ENCODE data around the gene TRIM54.
"Not testable (repeated sequence)": the region's sequence is repeated elsewhere in the genome, so short reads cannot be mapped to it uniquely, and the experiment has no call there.

TRIM54 gene

DNA sequence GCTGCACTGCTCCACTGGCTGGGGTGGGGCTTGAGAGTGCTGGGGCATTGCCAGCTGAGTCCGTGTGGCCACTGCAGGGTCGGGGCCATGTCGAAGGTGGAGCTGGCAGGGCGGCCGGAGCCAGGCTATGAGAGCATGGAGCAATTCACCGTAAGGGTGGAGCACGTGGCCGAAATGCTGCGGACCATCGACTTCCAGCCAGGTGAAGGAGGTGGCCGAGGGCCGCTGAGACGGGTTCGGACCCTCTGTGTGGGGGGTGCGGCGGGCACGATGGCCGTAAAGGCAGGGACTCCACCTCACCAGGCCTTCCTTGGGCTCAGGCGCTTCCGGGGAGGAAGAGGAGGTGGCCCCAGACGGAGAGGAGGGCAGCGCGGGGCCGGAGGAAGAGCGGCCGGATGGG lies 23.9 kb downstream of the TRIM54 start:
- no peak for DNase-seq (ENCODE audit: low read depth, low spot score)
- H3K4me3 ChIP-seq (ENCODE audit: low read length), result no peak overlapping the region

DNA sequence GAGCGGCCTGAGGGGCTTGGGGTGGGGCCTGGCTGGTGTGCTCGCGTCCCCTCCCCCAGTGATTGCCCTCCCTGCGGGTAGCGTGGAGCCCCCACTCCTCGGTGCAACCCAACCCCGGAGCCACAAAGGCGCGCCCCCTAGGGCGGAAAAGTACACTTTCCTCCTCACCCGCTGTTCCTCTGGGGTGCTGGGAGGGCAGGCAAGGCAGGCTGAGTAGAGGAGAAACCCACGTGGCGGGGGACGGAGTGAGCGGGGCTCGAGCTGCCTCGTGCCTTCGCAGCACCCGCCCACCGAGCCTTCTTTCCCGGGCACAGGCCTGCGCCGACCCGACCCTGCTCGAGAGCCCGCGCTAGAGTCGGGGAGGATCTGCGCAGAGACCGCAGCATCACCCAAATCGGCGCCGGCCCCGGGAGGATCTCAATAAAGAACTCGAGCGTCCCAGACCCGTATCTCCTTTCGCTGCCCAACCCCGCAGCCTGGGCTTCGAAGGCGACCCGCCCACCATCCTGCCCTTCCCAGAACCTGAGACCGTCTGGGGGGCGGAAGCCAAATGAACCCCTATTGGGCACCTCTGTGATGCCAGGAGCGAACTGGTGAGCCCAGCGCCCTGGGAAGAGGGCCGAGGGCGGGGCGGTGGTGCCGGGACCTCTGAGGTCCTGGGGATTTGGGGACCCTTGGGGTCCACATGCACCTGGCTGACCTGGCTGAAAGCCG lies 24.5 kb downstream of the TRIM54 start:
- no peak for DNase-seq (ENCODE audit: low read depth, low spot score)
- H3K4me3 ChIP-seq (ENCODE audit: low read length), result no peak overlapping the region

DNA sequence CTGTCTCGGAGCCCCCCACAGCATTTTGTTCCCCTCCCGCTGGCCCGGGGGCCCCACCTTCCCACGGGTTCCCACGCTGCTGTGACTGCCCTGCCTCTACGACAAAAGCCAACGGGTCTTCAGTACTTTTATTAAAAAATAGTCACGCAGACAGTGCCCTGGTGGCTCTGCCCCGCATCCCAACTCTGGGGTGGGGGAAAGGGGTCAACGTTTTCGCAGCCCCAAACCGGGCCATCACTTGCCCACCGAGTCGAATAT lies 25.0 kb downstream of the TRIM54 start:
- no peak for DNase-seq (ENCODE audit: low read depth, low spot score)
- no peak overlapping the region for H3K4me3 ChIP-seq (ENCODE audit: low read length)

DNA sequence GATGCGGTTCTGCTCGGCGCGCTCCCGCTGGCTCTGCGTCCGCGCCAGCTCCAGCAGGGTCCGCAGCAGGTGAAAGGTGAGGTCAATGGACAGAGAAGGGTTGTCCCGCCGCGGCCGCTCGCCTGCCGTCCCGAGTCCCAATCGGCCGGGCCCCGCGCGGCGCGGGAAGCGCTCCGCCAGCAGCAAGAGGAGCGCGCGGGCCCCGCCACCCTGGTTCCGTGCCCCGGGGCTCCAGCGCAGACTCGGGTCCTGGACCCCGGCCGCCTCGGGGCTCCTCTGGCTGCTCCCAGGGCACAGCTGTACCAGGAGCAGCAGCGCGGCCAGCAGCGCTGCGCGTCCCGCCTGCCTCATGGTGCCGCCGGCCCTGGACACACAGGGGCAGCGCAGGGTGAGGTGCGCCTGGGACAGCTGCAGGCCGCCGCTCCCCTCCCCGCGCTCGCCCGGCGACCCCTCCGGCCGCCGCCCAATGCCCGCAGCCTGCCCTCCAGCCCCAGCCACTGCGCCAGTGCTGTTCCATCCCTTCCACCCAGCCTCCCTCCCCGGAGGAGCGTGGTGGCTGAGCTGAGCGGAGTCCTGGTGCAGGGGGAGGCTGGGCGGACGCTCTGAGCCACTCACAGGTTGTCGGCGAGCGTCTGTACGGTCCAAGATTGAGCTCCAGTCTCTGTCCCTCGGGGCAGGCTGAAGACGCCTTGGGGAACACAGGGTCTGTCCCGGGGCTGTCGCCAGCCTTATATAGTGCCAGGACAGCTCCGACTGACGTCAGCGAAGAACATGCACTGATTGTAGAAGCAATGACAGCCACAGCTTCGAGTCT lies 25.5 kb downstream of the TRIM54 start:
- no peak for DNase-seq (ENCODE audit: low read depth, low spot score)
- H3K4me3 ChIP-seq (ENCODE audit: low read length), result no peak overlapping the region

DNA sequence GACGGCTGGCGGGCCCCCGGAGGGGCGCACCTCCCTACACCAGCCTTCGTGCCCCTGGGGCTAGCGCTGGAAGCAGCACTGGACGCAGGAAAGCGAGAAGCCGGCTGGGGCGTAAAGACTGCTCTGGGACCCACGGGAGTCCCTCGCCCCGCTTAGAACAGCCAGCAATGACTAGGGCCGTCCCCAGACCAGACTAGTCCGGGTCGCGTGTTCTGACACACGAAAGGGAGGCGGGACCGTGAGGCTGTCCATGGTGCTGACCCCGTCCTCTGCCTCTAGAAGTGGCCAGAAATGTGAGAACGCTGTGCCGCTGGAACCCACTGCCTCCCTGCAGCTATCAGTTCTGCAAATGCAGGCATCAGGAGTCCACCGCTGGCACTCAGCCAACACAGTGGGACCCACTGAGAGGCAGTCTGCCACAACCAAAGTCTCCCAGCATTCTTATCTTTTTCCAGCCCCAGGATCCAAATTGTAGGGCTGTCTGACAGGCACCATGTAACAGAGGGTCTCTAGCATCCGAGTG lies 26.2 kb downstream of the TRIM54 start, which contains the start of gene UCN:
TSS of gene UCN (minus strand) at position 87 of the 523 bp plus-strand sequence. CDS start 550 bp downstream, outside the sequence.
- no peak for DNase-seq (ENCODE audit: low read depth, low spot score)
- no peak within 1 kb of the TSS for H3K4me3 ChIP-seq (ENCODE audit: low read length)

DNA sequence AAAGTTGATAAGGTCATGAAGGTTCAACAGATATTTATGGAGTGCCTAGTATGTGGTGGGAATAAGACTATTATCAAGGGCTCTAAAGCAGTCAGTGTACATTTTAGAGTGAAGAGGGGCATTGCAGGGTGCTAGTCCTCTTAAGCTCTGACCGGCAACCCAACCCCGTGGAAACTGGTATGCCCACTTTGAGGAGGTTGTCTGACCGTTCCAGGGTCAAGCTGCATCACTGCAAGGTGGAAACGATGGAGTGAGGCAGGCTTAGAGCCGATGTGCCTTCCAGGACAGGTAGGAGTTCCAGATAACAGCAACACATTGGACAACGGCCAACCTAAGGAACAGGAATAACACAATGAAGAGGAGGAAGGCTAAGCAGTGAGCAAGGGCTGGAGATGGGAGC lies 27.4 kb downstream of the TRIM54 start:
- DNase-seq (ENCODE audit: low read depth, low spot score), result no peak
- no peak overlapping the region for H3K4me3 ChIP-seq (ENCODE audit: low read length)

DNA sequence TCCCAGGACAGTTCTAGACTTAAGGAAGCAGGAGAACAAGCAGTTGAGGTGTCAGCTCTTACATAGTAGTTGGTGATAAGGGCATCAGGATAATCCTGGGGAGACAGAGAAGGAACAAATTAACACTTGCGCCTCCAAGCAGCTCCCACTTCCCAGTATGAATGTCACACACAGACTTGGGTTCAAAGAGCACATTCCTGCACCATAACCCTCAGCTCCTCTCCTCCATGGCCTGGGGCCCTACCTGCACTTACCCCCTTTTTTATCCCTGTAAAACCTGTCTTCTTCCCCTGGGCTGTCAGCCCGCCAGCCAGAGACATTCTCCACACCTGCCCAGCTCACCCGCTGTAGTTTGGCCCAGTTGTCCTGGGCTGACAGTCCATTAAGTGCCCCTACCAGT lies 29.9 kb downstream of the TRIM54 start:
- H3K4me3 ChIP-seq (ENCODE audit: low read length), result no peak overlapping the region
- no peak for DNase-seq (ENCODE audit: low read depth, low spot score)

DNA sequence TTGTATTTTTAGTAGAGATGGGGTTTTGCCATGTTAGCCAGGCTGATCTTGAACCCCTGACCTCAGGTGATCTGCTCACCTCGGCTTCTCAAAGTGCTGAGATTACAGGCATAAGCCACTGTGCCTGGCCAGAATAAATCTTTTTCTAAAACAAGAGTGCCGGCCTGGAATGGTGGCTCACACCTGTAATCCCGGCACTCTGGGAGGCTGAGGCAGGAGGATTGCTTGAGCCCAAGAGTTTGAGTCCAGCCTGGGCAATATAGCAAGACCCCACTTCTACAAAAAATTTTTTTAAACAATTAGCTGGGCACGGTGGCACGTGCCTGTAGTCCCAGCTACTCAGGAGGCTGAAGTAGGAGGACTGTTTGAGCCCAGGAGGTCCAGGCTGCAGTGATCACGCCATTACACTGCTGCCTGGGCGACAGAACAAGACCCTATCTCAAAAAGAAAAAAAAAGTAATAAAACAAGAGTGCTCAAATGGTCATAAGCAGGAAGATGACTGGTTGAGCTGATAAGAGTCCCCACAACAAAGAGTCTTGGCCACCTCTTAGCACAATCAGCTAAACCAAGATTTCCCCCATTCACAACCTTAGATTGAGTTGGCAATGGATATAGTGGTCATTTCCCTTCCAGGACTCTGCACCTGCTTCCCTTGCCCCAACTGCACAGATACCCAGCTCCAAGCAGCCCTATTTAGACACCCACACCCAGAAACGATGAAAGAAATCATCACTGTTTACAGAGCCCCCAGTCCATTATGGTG lies 31.8 kb downstream of the TRIM54 start:
- no peak overlapping the region for H3K4me3 ChIP-seq (ENCODE audit: low read length)
- no peak for DNase-seq (ENCODE audit: low read depth, low spot score)

DNA sequence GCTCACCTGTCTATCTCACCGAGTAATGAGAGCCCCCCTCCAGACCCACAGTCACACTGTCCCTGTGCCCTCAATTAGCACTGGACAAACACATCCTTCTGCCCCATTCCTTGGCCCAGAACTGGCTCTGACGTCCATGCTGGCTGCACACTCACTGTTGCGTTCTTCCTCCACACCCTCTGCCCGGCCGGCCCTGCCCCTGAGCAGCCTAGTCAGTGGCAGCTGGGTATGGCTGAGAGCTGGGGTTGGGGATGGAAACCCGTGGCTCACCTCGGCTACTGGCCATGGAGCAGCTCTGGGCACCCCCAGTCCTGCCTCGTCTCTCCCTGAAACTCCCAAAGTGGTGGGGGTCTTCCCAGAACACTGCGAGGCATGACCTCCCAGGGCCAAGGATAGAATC lies 32.5 kb downstream of the TRIM54 start:
- no peak overlapping the region for H3K4me3 ChIP-seq (ENCODE audit: low read length)
- DNase-seq (ENCODE audit: low read depth, low spot score), result no peak

DNA sequence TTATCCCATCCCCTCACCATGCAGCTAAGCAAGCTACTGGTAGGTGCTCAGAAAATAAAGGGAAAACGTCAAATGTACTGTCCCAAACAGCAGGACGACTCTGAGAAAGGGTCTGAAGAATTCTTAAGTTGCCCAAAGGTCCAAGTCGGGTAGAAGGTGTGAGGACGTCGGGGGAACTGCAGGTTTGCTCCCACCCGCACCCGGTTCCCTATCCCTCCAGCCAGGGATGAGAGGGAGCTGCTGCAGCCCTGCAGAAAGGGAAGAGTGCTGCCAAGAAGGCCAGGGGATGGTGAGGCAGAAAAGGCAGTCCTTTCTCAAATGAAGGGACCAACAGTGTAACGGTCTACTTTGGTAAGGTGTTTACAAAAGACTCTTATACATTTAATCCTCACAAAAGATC lies 32.9 kb downstream of the TRIM54 start:
- H3K4me3 ChIP-seq (ENCODE audit: low read length), result no peak overlapping the region
- no peak for DNase-seq (ENCODE audit: low read depth, low spot score)

DNA sequence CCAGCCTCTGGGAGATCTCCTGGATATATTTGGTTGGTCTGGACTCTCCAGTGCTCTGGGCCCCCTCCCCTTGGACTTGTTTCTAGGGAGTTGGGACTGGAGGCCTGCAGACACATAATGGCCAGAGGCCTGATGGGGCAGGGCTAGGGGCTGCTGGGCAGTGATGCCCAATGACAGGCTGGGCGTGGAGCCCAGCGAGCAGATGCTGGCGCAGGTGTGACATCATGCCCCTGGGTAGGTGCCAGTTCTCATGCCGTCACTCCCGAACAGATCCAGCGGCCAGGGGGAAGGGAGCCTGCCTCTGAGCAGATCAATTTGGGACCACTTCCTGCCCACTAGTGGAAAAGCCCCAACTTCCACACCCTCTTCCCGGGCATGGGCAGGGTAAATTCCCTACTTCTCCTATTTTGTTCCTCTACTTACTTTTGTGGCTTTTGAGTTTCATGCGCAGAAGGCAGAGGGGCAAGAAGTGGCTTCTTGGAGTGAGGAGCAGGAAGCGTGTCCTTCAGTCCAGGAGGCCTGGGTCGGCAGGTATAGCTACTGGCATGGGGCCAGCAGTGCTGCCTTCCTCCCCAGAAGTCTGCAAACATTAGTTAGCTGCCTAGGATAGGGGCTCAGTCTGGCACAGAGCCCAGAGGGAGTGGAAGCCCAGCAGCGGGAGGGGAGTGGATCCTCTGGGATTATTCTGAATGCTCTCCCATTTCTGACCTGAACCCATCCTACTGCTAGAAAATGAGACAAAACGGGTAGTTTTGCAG lies 34.6 kb downstream of the TRIM54 start:
- no peak for DNase-seq (ENCODE audit: low read depth, low spot score)
- H3K4me3 ChIP-seq (ENCODE audit: low read length), result no peak overlapping the region

DNA sequence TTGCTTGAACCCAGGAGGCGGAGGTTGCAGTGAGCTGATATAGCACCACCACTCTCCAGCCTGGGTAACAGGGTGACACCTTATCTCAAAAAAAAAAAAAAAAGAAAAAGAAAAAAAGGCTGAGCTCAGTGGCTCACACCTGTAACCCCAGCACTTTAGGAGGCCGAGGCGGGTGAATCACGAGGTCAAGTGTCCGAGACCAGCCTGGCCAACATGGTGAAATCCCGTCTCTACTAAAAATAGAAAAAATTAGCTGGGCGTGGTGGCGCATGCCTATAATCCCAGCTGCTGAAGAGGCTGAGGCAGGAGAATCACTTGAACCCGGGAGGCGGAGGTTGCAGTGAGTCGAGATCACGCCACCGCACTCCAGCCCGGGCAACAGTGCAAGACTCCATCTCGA lies 37.6 kb downstream of the TRIM54 start:
- not testable (repeated sequence) for H3K4me3 ChIP-seq (ENCODE audit: low read length); DNase-seq (ENCODE audit: low read depth, low spot score)

DNA sequence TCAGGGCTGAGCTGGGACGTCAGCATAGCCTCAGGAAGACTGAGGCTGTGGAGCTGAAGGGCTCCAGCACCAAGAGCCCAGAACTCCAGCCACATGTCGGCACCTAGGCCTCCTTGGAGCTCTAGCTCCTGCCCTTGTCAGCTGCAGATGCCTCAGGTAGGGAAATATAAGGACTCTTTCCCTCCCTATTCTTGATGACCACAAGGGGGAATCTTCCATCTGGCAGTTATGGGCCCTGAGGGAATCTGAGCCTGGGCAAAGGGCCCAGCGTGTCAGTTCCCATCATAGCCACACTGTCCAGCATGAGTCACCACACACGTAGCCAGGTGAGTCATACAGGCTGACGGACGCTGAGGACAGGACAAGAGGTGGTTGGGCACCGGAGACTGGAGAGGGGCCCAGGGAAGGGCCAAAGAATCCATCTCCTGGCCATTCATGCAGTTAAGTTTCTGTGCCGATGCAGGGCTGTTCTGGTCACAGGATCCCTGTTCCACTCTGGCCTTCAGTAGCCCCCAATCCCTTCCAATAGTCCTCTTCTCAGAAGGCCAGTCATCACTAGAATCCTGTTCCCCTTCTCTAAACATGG lies 38.8 kb downstream of the TRIM54 start:
- no peak for DNase-seq (ENCODE audit: low read depth, low spot score)
- H3K4me3 ChIP-seq (ENCODE audit: low read length), result no peak overlapping the region

DNA sequence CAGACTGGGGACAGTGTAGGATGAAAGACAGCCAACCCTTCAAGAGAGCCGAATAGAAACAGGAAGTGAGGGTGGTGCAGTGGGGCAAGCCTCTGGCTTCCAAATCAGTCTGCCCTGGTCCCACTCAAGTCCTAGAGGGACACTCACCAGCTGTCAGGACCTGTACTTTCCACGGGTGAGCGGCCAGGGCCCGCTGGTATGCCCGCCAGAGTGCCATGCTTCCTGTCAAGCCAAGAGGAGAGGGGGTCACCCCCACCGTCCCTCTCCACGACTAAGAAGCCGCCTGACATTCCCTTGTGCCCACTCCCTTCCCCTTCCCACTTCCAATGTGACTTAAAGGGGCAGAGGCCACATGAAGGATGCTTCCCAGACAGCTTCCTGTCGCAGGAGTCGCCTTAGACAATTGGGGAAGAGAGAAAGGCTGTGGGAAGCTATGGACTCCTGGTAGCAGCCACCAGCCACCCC lies 40.1 kb downstream of the TRIM54 start:
- no peak for DNase-seq (ENCODE audit: low read depth, low spot score)
- peak overlapping the region; percentile 99 for H3K4me3 ChIP-seq (ENCODE audit: low read length)

DNA sequence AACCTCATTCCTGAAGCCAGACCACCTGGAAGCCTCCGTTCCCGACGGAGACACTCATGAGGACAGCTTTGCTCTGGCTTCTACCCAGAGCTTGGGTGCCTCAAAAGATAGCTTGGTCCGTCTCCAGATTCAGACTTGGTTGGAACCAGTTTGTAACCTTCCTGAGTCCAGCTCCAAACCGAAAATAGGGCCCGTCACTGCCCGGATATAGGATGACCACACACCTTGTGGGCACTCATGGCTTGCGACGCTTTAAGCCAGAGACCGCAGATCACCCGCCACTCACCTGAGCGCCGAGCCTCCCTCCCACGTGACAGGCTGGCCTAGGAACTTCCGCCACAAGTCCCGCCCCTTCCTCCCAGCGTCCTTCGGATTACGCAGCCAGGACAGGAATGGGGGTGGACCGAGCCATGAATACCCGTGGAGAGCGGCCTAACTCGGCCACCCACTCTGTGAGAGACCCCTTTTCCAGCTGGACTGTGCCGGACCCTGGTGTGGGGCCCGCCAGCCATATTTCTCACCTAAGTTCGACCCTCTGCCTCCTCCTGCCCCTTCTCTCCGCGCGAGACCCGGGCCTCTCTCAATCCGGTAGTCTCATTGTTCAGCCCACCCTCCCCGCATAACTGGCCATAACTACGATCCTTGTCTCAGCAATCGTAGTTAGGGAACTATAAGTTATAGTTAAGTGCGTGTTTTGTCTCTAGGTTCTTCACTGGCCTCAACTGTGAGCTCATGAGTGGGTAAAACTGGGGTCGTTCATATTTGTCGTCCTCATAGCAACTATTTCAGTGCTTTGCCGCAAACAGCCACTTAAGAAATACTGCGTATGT lies 40.8 kb downstream of the TRIM54 start, which contains the start of gene MPV17:
TSS of gene MPV17 (minus strand) at position 332 of the 830 bp plus-strand sequence. CDS start 580 bp downstream, outside the sequence.
- peak; percentile 77 for DNase-seq (ENCODE audit: low read depth, low spot score)
- H3K4me3 ChIP-seq (ENCODE audit: low read length), result peak within 1 kb of the TSS; percentile 99

DNA sequence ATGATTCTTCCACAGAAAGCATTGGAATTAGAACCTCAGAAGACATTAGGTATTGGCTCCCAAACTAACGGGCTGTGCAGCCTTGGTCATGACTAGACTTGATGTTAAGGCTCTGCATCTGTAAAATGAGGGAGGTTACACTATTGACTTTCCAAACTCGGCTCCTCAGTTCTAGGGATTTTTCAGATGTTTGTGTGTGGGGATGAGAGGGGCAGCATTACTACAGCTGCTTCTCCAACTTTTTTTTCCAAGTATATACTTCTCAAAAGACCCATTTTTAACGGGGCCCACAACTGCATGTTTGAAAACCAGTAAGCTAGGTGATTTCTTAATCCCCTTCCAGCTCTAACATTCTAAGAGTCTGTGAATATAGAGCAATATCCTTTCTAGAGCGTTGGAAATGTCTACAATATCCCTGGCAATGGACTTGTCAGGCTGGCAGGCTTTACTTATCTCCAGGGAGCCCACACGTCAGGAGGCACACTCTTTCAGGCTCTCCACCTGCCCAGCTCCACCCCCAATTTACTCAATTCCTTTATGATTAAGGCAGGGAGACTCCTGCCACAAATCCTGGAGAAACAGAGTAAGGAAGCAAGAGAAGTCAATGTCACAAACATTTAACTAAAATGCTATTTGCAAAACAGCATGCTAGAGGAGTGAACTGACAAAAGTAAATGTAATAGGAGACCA lies 41.5 kb downstream of the TRIM54 start:
- H3K4me3 ChIP-seq (ENCODE audit: low read length), result peak overlapping the region; percentile 99
- DNase-seq (ENCODE audit: low read depth, low spot score), result no peak

DNA sequence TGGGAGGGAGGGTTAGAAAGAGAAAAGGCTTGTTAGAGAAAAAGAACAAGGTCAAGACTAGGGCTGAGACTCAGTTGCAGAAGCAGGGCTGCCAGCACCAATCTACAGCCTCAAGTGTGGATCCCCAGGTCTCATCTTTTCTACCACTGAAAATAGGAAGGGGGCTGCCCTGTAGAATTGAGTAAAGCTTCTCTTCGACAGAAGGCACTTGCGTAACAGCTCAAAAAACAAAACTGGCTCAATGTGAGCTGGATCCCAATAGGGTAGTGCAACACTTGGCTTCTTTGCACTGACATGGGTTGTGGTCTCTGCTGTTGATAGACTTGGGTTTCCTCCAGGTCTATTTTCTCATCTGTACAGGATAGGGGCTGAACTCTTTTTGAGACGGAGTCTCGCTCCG lies 42.5 kb downstream of the TRIM54 start:
- H3K4me3 ChIP-seq (ENCODE audit: low read length), result no peak overlapping the region
- no peak for DNase-seq (ENCODE audit: low read depth, low spot score)

Measured in Jurkat, Clone E6-1 (cell line).